ENCODE measurements around the gene C12orf76. TPM values are rescaled to one million over a fixed set of nuclear protein-coding genes. Genes with fewer than 3 reads are reported as not detected.

C12orf76 gene
- total RNA-seq, 1 donor from 2014 or later: 0.96 TPM

- no peak for DNase-seq (ENCODE audit: low spot score in 2 of 2)
- TF ChIP-seq CTCF (IDR thresholded peaks at IDR 0.05): no peak
- H3K4me3 ChIP-seq: no peak overlapping the region
- H3K27ac ChIP-seq: no peak overlapping the region
- H3K9me3 ChIP-seq: no peaks in the 10 kb centered on the region
- peaks cover 29 to 32% of the 10 kb centered on the region in 2 donors for H3K36me3 ChIP-seq
- H3K27me3 ChIP-seq: no peaks in the 10 kb centered on the region
- H3K4me1 ChIP-seq: peaks cover 3 to 6% of the 10 kb centered on the region in 2 donors
- intact Hi-C loops (cut with DNase I): loop anchor here (10.0 kb wide), 1 partner anchor 593 kb away; the partner anchor contains the start of gene PPTC7
Observed at GRCh38 chr12:109991586-109991985, 56.7 kb downstream of the C12orf76 start.

Other genes starting within 250 kb of the C12orf76 start
- gene TRPV4, start 215.1 kb downstream of the C12orf76 start, total RNA-seq: not detected
- 105 TPM for gene GLTP, start 168.0 kb downstream of the C12orf76 start, total RNA-seq
- 4.2 TPM for gene TCHP, start 148.2 kb downstream of the C12orf76 start, total RNA-seq
- 44.9 TPM for gene GIT2, start 52.2 kb downstream of the C12orf76 start, total RNA-seq
- gene ANKRD13A, start 49.1 kb downstream of the C12orf76 start, total RNA-seq: 199 TPM
- gene IFT81, start 75.8 kb upstream of the C12orf76 start, total RNA-seq: 12.0 TPM
- gene ATP2A2, start 232.7 kb upstream of the C12orf76 start, total RNA-seq: 185 TPM